KG1 (cell line): ENCODE measurements around the gene ABCB10.
"Not testable (repeated sequence)": the region's sequence is repeated elsewhere in the genome, so short reads cannot be mapped to it uniquely, and the experiment has no call there.

Experiments used
- DNase-seq: peaks from one replicate; lab custom pipeline; 2025; lab: John Stamatoyannopoulos, UW

The ABCB10 gene

GRCh38 chr1:229558460-229559335, at the start of gene ABCB10:
TSS of gene ABCB10 (minus strand) at chr1:229558707. CDS start at chr1:229558652, 55 bp downstream.
- DNase-seq: peak; percentile 93

- DNase-seq: no peak
These were observed 48.9 kb upstream of the ABCB10 start for GRCh38 chr1:229607370-229607769.

- DNase-seq: no peak
These were observed 45.0 kb upstream of the ABCB10 start for GRCh38 chr1:229603371-229604005.

- no peak for DNase-seq
These were observed 41.7 kb upstream of the ABCB10 start for GRCh38 chr1:229600229-229600628.

- no peak for DNase-seq
These were observed 40.9 kb upstream of the ABCB10 start for GRCh38 chr1:229599218-229599954.

GRCh38 chr1:229597877-229598276, 39.4 kb upstream of the ABCB10 start:
- DNase-seq: no peak

- no peak for DNase-seq
These were observed 38.6 kb upstream of the ABCB10 start for GRCh38 chr1:229596925-229597699.

GRCh38 chr1:229595876-229596275, 37.4 kb upstream of the ABCB10 start:
- not testable (repeated sequence) for DNase-seq

- no peak for DNase-seq
These were observed 35.9 kb upstream of the ABCB10 start for GRCh38 chr1:229594227-229595008.

- DNase-seq: no peak
These were observed 35.3 kb upstream of the ABCB10 start for GRCh38 chr1:229593800-229594199.

GRCh38 chr1:229590119-229590518, 31.6 kb upstream of the ABCB10 start:
- no peak for DNase-seq

- DNase-seq: no peak
These were observed 26.8 kb upstream of the ABCB10 start for GRCh38 chr1:229585338-229585737.

- no peak for DNase-seq
These were observed 24.2 kb upstream of the ABCB10 start for GRCh38 chr1:229582715-229583114.

GRCh38 chr1:229582011-229582694, 23.6 kb upstream of the ABCB10 start:
- no peak for DNase-seq

- DNase-seq: no peak
These were observed 23.0 kb upstream of the ABCB10 start for GRCh38 chr1:229581485-229581884.

GRCh38 chr1:229579059-229579673, 20.7 kb upstream of the ABCB10 start:
- DNase-seq: peak; percentile 49

- no peak for DNase-seq
These were observed 19.9 kb upstream of the ABCB10 start for GRCh38 chr1:229578168-229579058.

GRCh38 chr1:229574679-229575442, 16.4 kb upstream of the ABCB10 start:
- DNase-seq: no peak
